HCT116 (cell line): ENCODE data around the gene DNM3. TPM values are rescaled to one million over a fixed set of nuclear protein-coding genes. Genes with fewer than 3 reads are reported as not detected.

Experiments
- ATAC-seq: fragments of 200-7000 bp; cut with Tn5 transposase; 2 replicates; pipeline ENCODE4 v1.9.1; 2020; ENCODE audit warnings: mild to moderate bottlenecking, moderate library complexity
- BruUV-seq: library from RNA; stranded (reverse); fragments of 400-500 nt; replicated peaks from 2 replicates; lab custom pipeline; 2021; lab: Mats Ljungman, UMichigan
- CTCF ChIA-PET: fragments of 300-600 bp; sonication (Branson Sonifier 250); formaldehyde crosslinking; loops from one replicate; lab custom pipeline; 2021; ENCODE audit warnings: antibody characterized with exemption; lab: Charles Lee
- POLR2A ChIA-PET: fragments of 300-600, 350-600 bp; sonication (Branson Sonifier 250); formaldehyde crosslinking; loops from one replicate; lab custom pipeline; 2021; ENCODE audit warnings: antibody characterized with exemption; lab: Charles Lee
- RAD21 ChIA-PET, 2 experiments: fragments of 300-600 bp; sonication (Branson Sonifier 250); formaldehyde crosslinking; loops; one replicate each; lab custom pipeline; 2023; ENCODE audit warnings: low total read pairs in 2 of 2; ENCODE audit not compliant: uncharacterized antibody in 2 of 2, unreplicated experiment in 2 of 2, low non-redundant PET in 1 of 2; lab: Charles Lee
- DNase-seq: peaks from one replicate; pipeline ENCODE4 v3.0.0-alpha.2; 2010; ENCODE audit warnings: low read depth, low spot score
- H2AFZ ChIP-seq: fragments of 200-600 bp; shearing (Covaris generic), sonication (generic); 2 replicates; pipeline ENCODE4 v1.6.1; 2017; ENCODE audit warnings: low read depth, mixed run types, mixed read lengths, antibody characterized with exemption, low read length; ENCODE audit not compliant: poor library complexity, severe bottlenecking
- H3K27ac ChIP-seq: 2 replicates; pipeline ENCODE4 v1.5.1; 2012; ENCODE audit warnings: low read depth, low read length
- H3K27me3 ChIP-seq: fragments of 200-600 bp; sonication (generic); 2 replicates; pipeline ENCODE4 v1.6.1; 2016; ENCODE audit warnings: mixed run types, low read length, mixed read lengths; ENCODE audit not compliant: insufficient read depth
- H3K36me3 ChIP-seq, 2 experiments: fragments of 200-500 bp in 1 of 2; fragments of 200-600 bp in 1 of 2; sonication (Bioruptor generic) in 1 of 2; sonication (generic) in 1 of 2; 2 replicates each; pipeline versions ENCODE4 v1.5.1 to v1.6.1; 2014 to 2016; ENCODE audit warnings: low read length in 2 of 2, inconsistent platforms in 1 of 2, mixed read lengths in 1 of 2, mixed run types in 1 of 2; ENCODE audit not compliant: insufficient read depth in 2 of 2, control insufficient read depth in 1 of 2
- H3K4me1 ChIP-seq, 2 experiments: fragments of 200-600 bp in 1 of 2; sonication (generic) in 1 of 2; 2 replicates each; pipeline versions ENCODE4 v1.5.1 to v1.6.1; 2012 to 2017; ENCODE audit warnings: low read length in 2 of 2, inconsistent platforms in 1 of 2, mild to moderate bottlenecking in 1 of 2, mixed read lengths in 1 of 2, mixed run types in 1 of 2, moderate library complexity in 1 of 2; ENCODE audit not compliant: insufficient read depth in 2 of 2, control insufficient read depth in 1 of 2
- H3K4me2 ChIP-seq: fragments of 200-600 bp; sonication (generic); 2 replicates; pipeline ENCODE4 v1.6.1; 2017; ENCODE audit warnings: mixed run types, low read length, mixed read lengths
- H3K4me3 ChIP-seq, 2 experiments: fragments of 200-600 bp in 1 of 2; sonication (generic) in 1 of 2; replicated peaks in 1 of 2; 2 replicates each; pipeline ENCODE4 v1.5.1; 2011 to 2016; ENCODE audit warnings: low read length in 2 of 2, control low read depth in 1 of 2, low read depth in 1 of 2, mild to moderate bottlenecking in 1 of 2, mixed read lengths in 1 of 2, mixed run types in 1 of 2
- H3K79me2 ChIP-seq: fragments of 200-600 bp; sonication (generic); 2 replicates; pipeline ENCODE4 v1.6.1; 2017; ENCODE audit warnings: mild to moderate bottlenecking, mixed run types, low read length, moderate library complexity, mixed read lengths; ENCODE audit not compliant: insufficient read depth
- H3K9ac ChIP-seq: fragments of 200-600 bp; sonication (generic); 2 replicates; pipeline ENCODE4 v1.6.1; 2016; ENCODE audit warnings: low read length, mixed read lengths
- H3K9me2 ChIP-seq: fragments of 200-600 bp; sonication (generic), shearing (Covaris generic); 2 replicates; pipeline ENCODE4 v1.6.1; 2017; ENCODE audit warnings: mixed run types, mild to moderate bottlenecking, moderate library complexity; ENCODE audit not compliant: insufficient read depth
- H3K9me3 ChIP-seq, 2 experiments: fragments of 200-500 bp in 1 of 2; fragments of 200-600 bp in 1 of 2; sonication (Bioruptor generic) in 1 of 2; sonication (generic) in 1 of 2; 2 replicates each; pipeline ENCODE4 v1.6.1; 2014 to 2017; ENCODE audit warnings: low read length in 2 of 2, mixed read lengths in 2 of 2, inconsistent platforms in 1 of 2, low read depth in 1 of 2, mild to moderate bottlenecking in 1 of 2, mixed run types in 1 of 2, moderate library complexity in 1 of 2; ENCODE audit not compliant: control insufficient read depth in 1 of 2, insufficient read depth in 1 of 2
- H4K20me1 ChIP-seq: fragments of 200-600 bp; sonication (generic), shearing (Covaris generic); 2 replicates; pipeline ENCODE4 v1.6.1; 2017; ENCODE audit warnings: mixed run types, mild to moderate bottlenecking, moderate library complexity; ENCODE audit not compliant: insufficient read depth
- CBX3 ChIP-seq: IDR thresholded peaks from 2 replicates; pipeline ENCODE4 v1.6.1; 2012; ENCODE audit warnings: low read depth
- CEBPB ChIP-seq: IDR thresholded peaks from 2 replicates; pipeline ENCODE4 v1.6.1; 2012; ENCODE audit warnings: low read depth
- ELF1 ChIP-seq: IDR thresholded peaks from 2 replicates; pipeline ENCODE4 v1.6.1; 2012; ENCODE audit warnings: low read depth, borderline replicate concordance
- FOSL1 ChIP-seq: IDR thresholded peaks from 2 replicates; pipeline ENCODE4 v1.6.1; 2012; ENCODE audit warnings: low read depth
- JUND ChIP-seq: IDR thresholded peaks from 2 replicates; pipeline ENCODE4 v1.6.1; 2012
- SIN3A ChIP-seq: IDR thresholded peaks from 2 replicates; pipeline ENCODE4 v1.6.1; 2012; ENCODE audit warnings: low read depth
- SP1 ChIP-seq: IDR thresholded peaks from 2 replicates; pipeline ENCODE4 v1.6.1; 2012; ENCODE audit warnings: low read depth
- SRF ChIP-seq: IDR thresholded peaks from 2 replicates; pipeline ENCODE4 v1.6.1; 2012; ENCODE audit warnings: low read depth
- ZBTB33 ChIP-seq: IDR thresholded peaks from 2 replicates; pipeline ENCODE4 v1.6.1; 2011; ENCODE audit warnings: mild to moderate bottlenecking, low read length, moderate library complexity; ENCODE audit not compliant: insufficient replicate concordance; ENCODE audit errors: extremely low read depth
- ZNF274 ChIP-seq: fragments of 200-500 bp; sonication (Bioruptor generic); IDR thresholded peaks from 2 replicates; pipeline ENCODE4 v1.6.1; 2014; ENCODE audit warnings: mild to moderate bottlenecking, low read depth, low read length, inconsistent platforms
- intact Hi-C: fragments of 100-400 bp; cut with micrococcal nuclease; formaldehyde crosslinking; loops from 2 replicates; pipeline ENCODE4 v1.10.0; 2022
- total RNA-seq: library from RNA; stranded (reverse); gene quantifications from one replicate; pipeline ENCODE4 v1.2.1, GENCODE V29; 2021; ENCODE audit not compliant: unreplicated experiment
- TF ChIP-seq, protein P1 (sequence below): IDR thresholded peaks from 2 replicates; pipeline ENCODE4 v1.6.1; 2012; ENCODE audit warnings: low read depth
- TF ChIP-seq, protein P2 (sequence below): IDR thresholded peaks from 2 replicates; pipeline ENCODE4 v1.6.1; 2012
- TF ChIP-seq, protein P3 (sequence below): IDR thresholded peaks from 2 replicates; pipeline ENCODE4 v1.6.1; 2012

The DNM3 gene
- total RNA-seq, 1 experiment from 2014 or later, result 3.1 TPM

DNA sequence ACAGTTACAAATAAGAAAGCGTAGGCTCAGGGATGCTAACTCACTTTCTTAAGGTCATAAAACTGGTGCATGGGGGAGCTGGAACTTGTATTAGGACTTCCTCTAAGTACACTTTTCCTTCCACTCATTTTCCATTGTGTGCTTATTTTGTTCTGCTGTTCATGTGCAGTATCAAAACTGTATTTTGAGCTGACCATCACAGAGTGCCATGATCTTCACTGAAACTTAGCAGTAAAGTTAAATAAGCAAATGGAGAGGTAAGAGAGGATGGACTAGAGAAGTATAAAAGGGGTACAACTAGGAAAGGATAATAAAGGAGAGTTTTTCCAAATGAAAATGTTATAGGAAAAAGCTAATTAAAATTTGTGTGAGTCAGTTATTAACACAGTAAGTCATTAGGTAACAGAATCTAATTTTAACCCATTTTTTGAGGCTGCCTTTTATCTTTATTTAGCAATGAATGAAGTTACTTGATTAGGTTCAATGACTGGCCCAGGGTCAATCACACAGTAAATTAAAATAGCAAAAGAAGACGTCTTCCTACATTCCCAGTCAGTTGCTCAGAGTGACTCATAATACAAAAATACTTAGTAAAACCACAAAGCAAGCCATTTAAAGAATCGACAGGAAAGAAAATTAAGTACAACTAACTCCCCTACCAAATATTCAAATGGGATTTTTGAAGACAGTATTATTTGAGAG, 413.4 kb downstream of the DNM3 start (continued):
- TF ChIP-seq, protein P1, sequence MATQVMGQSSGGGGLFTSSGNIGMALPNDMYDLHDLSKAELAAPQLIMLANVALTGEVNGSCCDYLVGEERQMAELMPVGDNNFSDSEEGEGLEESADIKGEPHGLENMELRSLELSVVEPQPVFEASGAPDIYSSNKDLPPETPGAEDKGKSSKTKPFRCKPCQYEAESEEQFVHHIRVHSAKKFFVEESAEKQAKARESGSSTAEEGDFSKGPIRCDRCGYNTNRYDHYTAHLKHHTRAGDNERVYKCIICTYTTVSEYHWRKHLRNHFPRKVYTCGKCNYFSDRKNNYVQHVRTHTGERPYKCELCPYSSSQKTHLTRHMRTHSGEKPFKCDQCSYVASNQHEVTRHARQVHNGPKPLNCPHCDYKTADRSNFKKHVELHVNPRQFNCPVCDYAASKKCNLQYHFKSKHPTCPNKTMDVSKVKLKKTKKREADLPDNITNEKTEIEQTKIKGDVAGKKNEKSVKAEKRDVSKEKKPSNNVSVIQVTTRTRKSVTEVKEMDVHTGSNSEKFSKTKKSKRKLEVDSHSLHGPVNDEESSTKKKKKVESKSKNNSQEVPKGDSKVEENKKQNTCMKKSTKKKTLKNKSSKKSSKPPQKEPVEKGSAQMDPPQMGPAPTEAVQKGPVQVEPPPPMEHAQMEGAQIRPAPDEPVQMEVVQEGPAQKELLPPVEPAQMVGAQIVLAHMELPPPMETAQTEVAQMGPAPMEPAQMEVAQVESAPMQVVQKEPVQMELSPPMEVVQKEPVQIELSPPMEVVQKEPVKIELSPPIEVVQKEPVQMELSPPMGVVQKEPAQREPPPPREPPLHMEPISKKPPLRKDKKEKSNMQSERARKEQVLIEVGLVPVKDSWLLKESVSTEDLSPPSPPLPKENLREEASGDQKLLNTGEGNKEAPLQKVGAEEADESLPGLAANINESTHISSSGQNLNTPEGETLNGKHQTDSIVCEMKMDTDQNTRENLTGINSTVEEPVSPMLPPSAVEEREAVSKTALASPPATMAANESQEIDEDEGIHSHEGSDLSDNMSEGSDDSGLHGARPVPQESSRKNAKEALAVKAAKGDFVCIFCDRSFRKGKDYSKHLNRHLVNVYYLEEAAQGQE, result no peak
- TF ChIP-seq CEBPB, result peak; percentile 69
- TF ChIP-seq, protein P2, sequence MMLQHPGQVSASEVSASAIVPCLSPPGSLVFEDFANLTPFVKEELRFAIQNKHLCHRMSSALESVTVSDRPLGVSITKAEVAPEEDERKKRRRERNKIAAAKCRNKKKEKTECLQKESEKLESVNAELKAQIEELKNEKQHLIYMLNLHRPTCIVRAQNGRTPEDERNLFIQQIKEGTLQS, result peak; percentile 27; the same call in 1 of the 2 replicates

DNA sequence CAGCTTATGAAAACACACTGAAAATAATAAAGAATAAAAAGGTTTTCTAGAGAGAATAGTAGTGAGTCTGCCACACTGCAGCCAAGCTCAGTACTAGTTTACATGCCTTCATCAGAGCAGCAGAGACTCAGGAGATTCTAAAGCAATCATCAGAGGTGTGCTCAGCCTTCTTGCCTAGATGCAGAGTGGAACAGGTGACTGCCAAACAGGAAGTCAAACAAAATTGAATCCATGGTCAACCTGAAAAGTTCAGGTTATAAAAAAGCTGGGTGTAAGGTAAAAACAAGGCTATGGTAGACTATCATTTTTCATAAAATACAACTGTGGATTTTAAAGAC, 413.9 kb downstream of the DNM3 start:
- Histone ChIP-seq H4K20me1 (no peaks in the 10 kb centered on the region), H3K27me3 (peaks cover 10% of the 10 kb centered on the region; the same call in 1 of the 2 replicates), H3K79me2 (no peaks in the 10 kb centered on the region), H3K27ac (peak overlapping the region; percentile 23; the same call in 1 of the 2 replicates), H2AFZ (no peak overlapping the region), H3K36me3 (no peaks in the 10 kb centered on the region), H3K9me2 (no peaks in the 10 kb centered on the region), H3K4me3 (no peak overlapping the region), H3K4me2 (peak overlapping the region; percentile 50), H3K4me1 (peaks cover 18 to 20% of the 10 kb centered on the region in 2 experiments), H3K9ac (no peak overlapping the region), H3K9me3 (no peaks in the 10 kb centered on the region)
- ChIA-PET POLR2A (no interaction called here), RAD21 (no interaction called here), CTCF (no interaction called here)
- DNase-seq (peak; percentile 58), ATAC-seq (peak; percentile 98)
- no TSS peak for BruUV-seq
- TF ChIP-seq SP1, result peak; percentile 2
- TF ChIP-seq ZNF274, result no peak
- TF ChIP-seq CEBPB, result peak; percentile 14; the same call in 1 of the 2 replicates
- TF ChIP-seq CBX3, result peak; percentile 50; the same call in 1 of the 2 replicates
- TF ChIP-seq, protein P3, sequence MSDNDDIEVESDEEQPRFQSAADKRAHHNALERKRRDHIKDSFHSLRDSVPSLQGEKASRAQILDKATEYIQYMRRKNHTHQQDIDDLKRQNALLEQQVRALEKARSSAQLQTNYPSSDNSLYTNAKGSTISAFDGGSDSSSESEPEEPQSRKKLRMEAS, result no peak
- peak; percentile 45; the same call in 1 of the 2 replicates for TF ChIP-seq FOSL1
- peak; percentile 39; the same call in 1 of the 2 replicates for TF ChIP-seq SIN3A
- peak; percentile 7; the same call in 1 of the 2 replicates for TF ChIP-seq JUND
- TF ChIP-seq ZBTB33, result no peak
- peak; percentile 37 for TF ChIP-seq ELF1
- TF ChIP-seq SRF, result 0 out of 2 replicates have a peak, but pooled peaks have one; percentile 30
- intact Hi-C loops, result no loop called here
